ENCODE data around the gene MAD1L1.

GRCh38 chr7:1899196-1899595 lies 333.5 kb downstream of the MAD1L1 start:
- TF ChIP-seq, protein P1, sequence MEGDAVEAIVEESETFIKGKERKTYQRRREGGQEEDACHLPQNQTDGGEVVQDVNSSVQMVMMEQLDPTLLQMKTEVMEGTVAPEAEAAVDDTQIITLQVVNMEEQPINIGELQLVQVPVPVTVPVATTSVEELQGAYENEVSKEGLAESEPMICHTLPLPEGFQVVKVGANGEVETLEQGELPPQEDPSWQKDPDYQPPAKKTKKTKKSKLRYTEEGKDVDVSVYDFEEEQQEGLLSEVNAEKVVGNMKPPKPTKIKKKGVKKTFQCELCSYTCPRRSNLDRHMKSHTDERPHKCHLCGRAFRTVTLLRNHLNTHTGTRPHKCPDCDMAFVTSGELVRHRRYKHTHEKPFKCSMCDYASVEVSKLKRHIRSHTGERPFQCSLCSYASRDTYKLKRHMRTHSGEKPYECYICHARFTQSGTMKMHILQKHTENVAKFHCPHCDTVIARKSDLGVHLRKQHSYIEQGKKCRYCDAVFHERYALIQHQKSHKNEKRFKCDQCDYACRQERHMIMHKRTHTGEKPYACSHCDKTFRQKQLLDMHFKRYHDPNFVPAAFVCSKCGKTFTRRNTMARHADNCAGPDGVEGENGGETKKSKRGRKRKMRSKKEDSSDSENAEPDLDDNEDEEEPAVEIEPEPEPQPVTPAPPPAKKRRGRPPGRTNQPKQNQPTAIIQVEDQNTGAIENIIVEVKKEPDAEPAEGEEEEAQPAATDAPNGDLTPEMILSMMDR (IDR thresholded peaks at IDR 0.05; ENCODE audit: low read depth, low read length, missing input control) = no peak
- TF ChIP-seq SP1 (IDR thresholded peaks at IDR 0.05) (no peak), RXRA (IDR thresholded peaks at IDR 0.05) (no peak), GABPA (IDR thresholded peaks at IDR 0.05 in 1 of 2, conservative IDR thresholded peaks at IDR 0.05 in 1 of 2) (no peak), JUND (IDR thresholded peaks at IDR 0.05) (no peak)
- TF ChIP-seq, protein P2, sequence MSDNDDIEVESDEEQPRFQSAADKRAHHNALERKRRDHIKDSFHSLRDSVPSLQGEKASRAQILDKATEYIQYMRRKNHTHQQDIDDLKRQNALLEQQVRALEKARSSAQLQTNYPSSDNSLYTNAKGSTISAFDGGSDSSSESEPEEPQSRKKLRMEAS (IDR thresholded peaks at IDR 0.05) = no peak
- TF ChIP-seq, protein P3, sequence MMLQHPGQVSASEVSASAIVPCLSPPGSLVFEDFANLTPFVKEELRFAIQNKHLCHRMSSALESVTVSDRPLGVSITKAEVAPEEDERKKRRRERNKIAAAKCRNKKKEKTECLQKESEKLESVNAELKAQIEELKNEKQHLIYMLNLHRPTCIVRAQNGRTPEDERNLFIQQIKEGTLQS (IDR thresholded peaks at IDR 0.05) = no peak
- TF ChIP-seq, protein P4, sequence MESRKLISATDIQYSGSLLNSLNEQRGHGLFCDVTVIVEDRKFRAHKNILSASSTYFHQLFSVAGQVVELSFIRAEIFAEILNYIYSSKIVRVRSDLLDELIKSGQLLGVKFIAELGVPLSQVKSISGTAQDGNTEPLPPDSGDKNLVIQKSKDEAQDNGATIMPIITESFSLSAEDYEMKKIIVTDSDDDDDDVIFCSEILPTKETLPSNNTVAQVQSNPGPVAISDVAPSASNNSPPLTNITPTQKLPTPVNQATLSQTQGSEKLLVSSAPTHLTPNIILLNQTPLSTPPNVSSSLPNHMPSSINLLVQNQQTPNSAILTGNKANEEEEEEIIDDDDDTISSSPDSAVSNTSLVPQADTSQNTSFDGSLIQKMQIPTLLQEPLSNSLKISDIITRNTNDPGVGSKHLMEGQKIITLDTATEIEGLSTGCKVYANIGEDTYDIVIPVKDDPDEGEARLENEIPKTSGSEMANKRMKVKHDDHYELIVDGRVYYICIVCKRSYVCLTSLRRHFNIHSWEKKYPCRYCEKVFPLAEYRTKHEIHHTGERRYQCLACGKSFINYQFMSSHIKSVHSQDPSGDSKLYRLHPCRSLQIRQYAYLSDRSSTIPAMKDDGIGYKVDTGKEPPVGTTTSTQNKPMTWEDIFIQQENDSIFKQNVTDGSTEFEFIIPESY (IDR thresholded peaks at IDR 0.05) = no peak
